RWPE2 (cell line): ENCODE results near the gene TRIO.

ENCODE experiments used
- ATAC-seq: fragments of 200-7000 bp; cut with Tn5 transposase; 3 replicates; pipeline ENCODE4 v1.9.1; 2021; ENCODE audit warnings: low read depth
- DNase-seq: peaks from one replicate; pipeline ENCODE4 v3.0.0-alpha.2; 2020; ENCODE audit warnings: low spot score
- H3K27ac ChIP-seq: fragments of 450-650 bp; 2 replicates; pipeline ENCODE4 v1.5.1; 2017; ENCODE audit warnings: mild to moderate bottlenecking; ENCODE audit not compliant: poor library complexity, severe bottlenecking
- H3K27me3 ChIP-seq: fragments of 250-450 bp; sonication (Bioruptor Pico); 2 replicates; pipeline ENCODE4 v1.5.1; 2021; ENCODE audit warnings: mild to moderate bottlenecking, moderate library complexity; ENCODE audit not compliant: insufficient read depth, poor library complexity, severe bottlenecking
- H3K36me3 ChIP-seq: fragments of 250-450 bp; sonication (Bioruptor Pico); 2 replicates; pipeline ENCODE4 v1.5.1; 2020; ENCODE audit warnings: low read depth, mild to moderate bottlenecking, moderate library complexity
- H3K4me1 ChIP-seq: fragments of 250-450 bp; sonication (Bioruptor Pico); 2 replicates; pipeline ENCODE4 v1.5.1; 2021; ENCODE audit warnings: mild to moderate bottlenecking, moderate library complexity; ENCODE audit not compliant: insufficient read depth, poor library complexity, severe bottlenecking
- H3K4me3 ChIP-seq: fragments of 250-450 bp; sonication (Bioruptor Pico); 2 replicates; pipeline ENCODE4 v1.5.1; 2021; ENCODE audit warnings: mild to moderate bottlenecking, moderate library complexity; ENCODE audit not compliant: severe bottlenecking
- H3K9me3 ChIP-seq: fragments of 250-450 bp; sonication (Bioruptor Pico); 2 replicates; pipeline ENCODE4 v1.5.1; 2021; ENCODE audit warnings: mild to moderate bottlenecking, moderate library complexity; ENCODE audit not compliant: severe bottlenecking
- TF ChIP-seq, protein P1 (sequence below): fragments of 450-650 bp; IDR thresholded peaks from one replicate; pipeline ENCODE4 v1.5.1; 2017; ENCODE audit warnings: mild to moderate bottlenecking, moderate library complexity; ENCODE audit not compliant: poor library complexity, severe bottlenecking

TRIO gene

DNA sequence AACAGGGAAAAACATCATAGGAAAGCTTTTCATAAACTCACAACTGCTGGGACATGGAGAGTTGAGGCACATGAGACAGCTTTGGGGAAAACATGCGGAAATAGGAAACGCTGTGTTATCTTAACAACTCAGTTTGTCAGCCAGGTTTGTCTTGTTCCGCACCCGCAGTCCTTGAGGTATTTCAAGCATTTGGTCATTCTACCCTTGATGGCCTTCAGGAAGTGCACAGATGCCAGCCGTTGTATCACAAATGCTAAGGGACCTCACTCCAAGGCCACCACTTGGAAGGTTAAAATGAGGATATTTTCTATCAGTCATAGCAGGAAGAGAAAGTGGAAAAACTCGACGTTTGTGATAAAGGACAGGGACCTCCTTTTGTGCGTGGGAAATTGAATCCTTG, 83.8 kb downstream of the TRIO start:
- Histone ChIP-seq H3K4me3 (no peak overlapping the region), H3K9me3 (no peaks in the 10 kb centered on the region), H3K4me1 (peaks cover 21% of the 10 kb centered on the region), H3K27ac (no peak overlapping the region), H3K36me3 (peaks cover 9% of the 10 kb centered on the region), H3K27me3 (no peaks in the 10 kb centered on the region)
- no peak for DNase-seq
- ATAC-seq: no peak
- TF ChIP-seq, protein P1, sequence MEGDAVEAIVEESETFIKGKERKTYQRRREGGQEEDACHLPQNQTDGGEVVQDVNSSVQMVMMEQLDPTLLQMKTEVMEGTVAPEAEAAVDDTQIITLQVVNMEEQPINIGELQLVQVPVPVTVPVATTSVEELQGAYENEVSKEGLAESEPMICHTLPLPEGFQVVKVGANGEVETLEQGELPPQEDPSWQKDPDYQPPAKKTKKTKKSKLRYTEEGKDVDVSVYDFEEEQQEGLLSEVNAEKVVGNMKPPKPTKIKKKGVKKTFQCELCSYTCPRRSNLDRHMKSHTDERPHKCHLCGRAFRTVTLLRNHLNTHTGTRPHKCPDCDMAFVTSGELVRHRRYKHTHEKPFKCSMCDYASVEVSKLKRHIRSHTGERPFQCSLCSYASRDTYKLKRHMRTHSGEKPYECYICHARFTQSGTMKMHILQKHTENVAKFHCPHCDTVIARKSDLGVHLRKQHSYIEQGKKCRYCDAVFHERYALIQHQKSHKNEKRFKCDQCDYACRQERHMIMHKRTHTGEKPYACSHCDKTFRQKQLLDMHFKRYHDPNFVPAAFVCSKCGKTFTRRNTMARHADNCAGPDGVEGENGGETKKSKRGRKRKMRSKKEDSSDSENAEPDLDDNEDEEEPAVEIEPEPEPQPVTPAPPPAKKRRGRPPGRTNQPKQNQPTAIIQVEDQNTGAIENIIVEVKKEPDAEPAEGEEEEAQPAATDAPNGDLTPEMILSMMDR: no peak

- TF ChIP-seq, protein P1: no peak
- no peaks in the 10 kb centered on the region for H3K27me3 ChIP-seq
- DNase-seq (no peak), ATAC-seq (no peak)
- peaks cover 22% of the 10 kb centered on the region for H3K4me1 ChIP-seq
- H3K4me3 ChIP-seq: no peak overlapping the region
- H3K27ac ChIP-seq: peak overlapping the region; percentile 1
- H3K36me3 ChIP-seq: peaks cover 9% of the 10 kb centered on the region
- H3K9me3 ChIP-seq: no peaks in the 10 kb centered on the region
Observed at GRCh38 chr5:14227513-14227912, 84.4 kb downstream of the TRIO start.

DNA sequence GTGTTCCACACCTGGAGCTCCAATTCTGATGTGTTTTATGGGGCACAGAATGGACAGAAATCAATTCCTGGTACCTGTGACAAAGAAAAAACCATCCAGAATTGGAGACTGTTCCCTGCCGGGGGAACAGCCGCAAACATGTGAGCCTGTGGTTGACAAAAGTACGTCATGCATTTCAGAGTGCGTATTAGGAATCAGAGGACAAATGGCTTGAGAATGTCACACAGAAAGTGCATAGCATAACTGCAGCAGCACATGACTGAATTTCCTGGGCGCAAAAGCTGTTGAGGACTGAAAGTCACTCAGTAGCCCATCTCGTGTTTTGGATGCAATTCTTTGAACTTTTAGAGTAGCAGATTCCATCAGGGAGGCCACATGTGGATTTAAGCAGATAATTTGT, 85.1 kb downstream of the TRIO start:
- DNase-seq (no peak), ATAC-seq (no peak)
- TF ChIP-seq, protein P1: no peak
- H3K36me3 ChIP-seq: peaks cover 9% of the 10 kb centered on the region
- H3K27me3 ChIP-seq: no peaks in the 10 kb centered on the region
- peak overlapping the region; percentile 1 for H3K27ac ChIP-seq
- H3K4me1 ChIP-seq: peaks cover 29% of the 10 kb centered on the region
- no peak overlapping the region for H3K4me3 ChIP-seq
- no peaks in the 10 kb centered on the region for H3K9me3 ChIP-seq

GRCh38 chr5:14229181-14229580, 86.0 kb downstream of the TRIO start:
- peaks cover 4% of the 10 kb centered on the region; the same call in 1 of the 2 replicates for H3K36me3 ChIP-seq
- no peak for DNase-seq
- no peaks in the 10 kb centered on the region for H3K9me3 ChIP-seq
- no peak; the same call in 2 of the 3 replicates for ATAC-seq
- H3K27ac ChIP-seq: peak overlapping the region; percentile 78
- TF ChIP-seq, protein P1: no peak
- H3K4me3 ChIP-seq: no peak overlapping the region
- H3K4me1 ChIP-seq: peaks cover 38% of the 10 kb centered on the region
- no peaks in the 10 kb centered on the region for H3K27me3 ChIP-seq

DNA sequence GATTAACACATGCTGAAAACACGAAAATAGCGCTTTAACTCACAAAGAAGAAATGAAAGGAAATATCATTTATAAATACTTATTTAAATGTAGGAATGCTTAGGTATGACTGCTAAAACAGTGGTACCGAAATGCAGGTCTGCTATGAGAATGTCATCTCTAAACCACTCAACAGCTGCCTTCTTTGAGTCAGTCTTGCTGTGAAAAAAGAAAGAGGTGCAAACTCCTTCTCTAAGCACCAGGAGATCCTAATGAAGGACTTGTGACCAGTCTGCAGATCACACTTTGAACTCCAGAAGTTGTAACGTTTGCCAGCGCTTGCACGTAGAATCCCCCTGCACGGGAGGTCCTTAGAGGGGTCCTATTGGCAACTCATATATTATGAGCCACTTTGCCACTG, 86.6 kb downstream of the TRIO start:
- no peak for ATAC-seq
- peaks cover 1% of the 10 kb centered on the region; the same call in 1 of the 2 replicates for H3K36me3 ChIP-seq

More for the DNA sequence above, 86.6 kb downstream of the TRIO start:
- Histone ChIP-seq H3K27me3 (no peaks in the 10 kb centered on the region), H3K4me3 (no peak overlapping the region), H3K27ac (peak overlapping the region; percentile 78), H3K4me1 (peaks cover 44% of the 10 kb centered on the region), H3K9me3 (no peaks in the 10 kb centered on the region)
- DNase-seq: no peak
- TF ChIP-seq, protein P1: no peak
